NCI-H1694 (cell line): ENCODE results near the gene NACC1.
"Not testable (repeated sequence)": the region's sequence is repeated elsewhere in the genome, so short reads cannot be mapped to it uniquely, and the experiment has no call there.

Experiments used
- DNase-seq: peaks from one replicate; lab custom pipeline; 2025; lab: John Stamatoyannopoulos, UW

Gene NACC1

GRCh38 chr19:13146763-13147563, 28.9 kb downstream of the NACC1 start:
- DNase-seq: no peak

- DNase-seq: not testable (repeated sequence)
Observed at GRCh38 chr19:13149173-13149627, 31.1 kb downstream of the NACC1 start.

GRCh38 chr19:13149628-13150186, 31.6 kb downstream of the NACC1 start:
- DNase-seq: no peak

GRCh38 chr19:13150187-13150930, 32.3 kb downstream of the NACC1 start, which contains the start of the genes IER2 and STX10:
IER2 (plus strand) TSS chr19:13150411; CDS start chr19:13153187, 2,776 bp downstream.
STX10 (minus strand) TSS chr19:13150375; CDS start chr19:13150173, 202 bp downstream.
- peak; percentile 79 for DNase-seq

GRCh38 chr19:13150931-13151604, 33.0 kb downstream of the NACC1 start:
- no peak for DNase-seq

GRCh38 chr19:13151605-13152355, 33.7 kb downstream of the NACC1 start:
- peak; percentile 88 for DNase-seq

GRCh38 chr19:13152356-13152973, 34.4 kb downstream of the NACC1 start:
- DNase-seq: peak; percentile 76

- no peak for DNase-seq
Observed at GRCh38 chr19:13152974-13153568, 35.0 kb downstream of the NACC1 start.

GRCh38 chr19:13153569-13154240, 35.6 kb downstream of the NACC1 start:
- DNase-seq: no peak

- no peak for DNase-seq
Observed at GRCh38 chr19:13154241-13154778, 36.2 kb downstream of the NACC1 start.

GRCh38 chr19:13154911-13155471, 36.9 kb downstream of the NACC1 start:
- no peak for DNase-seq

GRCh38 chr19:13155472-13156359, 37.7 kb downstream of the NACC1 start:
- DNase-seq: no peak

- no peak for DNase-seq
Observed at GRCh38 chr19:13159713-13160112, 41.6 kb downstream of the NACC1 start.

- no peak for DNase-seq
Observed at GRCh38 chr19:13160557-13160956, 42.5 kb downstream of the NACC1 start.

- DNase-seq: peak; percentile 74
Observed at GRCh38 chr19:13162724-13163608, 44.9 kb downstream of the NACC1 start.

- no peak for DNase-seq
Observed at GRCh38 chr19:13163609-13164342, 45.7 kb downstream of the NACC1 start.
